GM18498 (cell line): ENCODE results near the gene CAD.

ENCODE experiments used
- ATAC-seq: cut with Tn5 transposase; IDR thresholded peaks from one replicate; pipeline ENCODE4 v1.9.1; 2021; ENCODE audit warnings: mild to moderate bottlenecking, moderate library complexity; ENCODE audit not compliant: unreplicated experiment

CAD gene

GRCh38 chr2:27275211-27276150 lies 58.3 kb downstream of the CAD start, which contains the start of gene DNAJC5G:
TSS of gene DNAJC5G (plus strand) at chr2:27275433. CDS start at chr2:27276729, 1,296 bp downstream.
- no peak for ATAC-seq

- ATAC-seq = no peak
Measured at GRCh38 chr2:27278010-27278409, 60.8 kb downstream of the CAD start.

- no peak for ATAC-seq
Measured at GRCh38 chr2:27280826-27281225, 63.7 kb downstream of the CAD start.

DNA sequence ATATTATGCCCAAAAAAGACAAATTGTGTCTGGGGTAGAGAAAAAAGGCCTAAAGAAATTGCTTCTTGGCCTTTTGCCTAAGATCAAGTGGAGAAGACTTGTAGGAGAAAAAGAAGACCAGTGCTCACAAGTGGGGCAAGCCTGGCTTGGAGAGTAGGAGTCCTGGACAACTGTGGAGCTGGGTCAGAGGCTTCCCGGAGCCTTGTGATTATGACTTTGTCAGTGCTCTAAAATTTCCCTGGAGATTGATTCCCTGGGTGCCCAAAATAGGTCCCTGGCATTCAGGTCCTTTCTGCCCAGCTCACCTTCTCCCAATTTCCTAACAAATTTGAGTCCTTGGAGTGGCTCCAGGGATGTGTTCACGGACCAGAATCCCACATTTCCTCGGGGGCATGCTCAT lies 64.3 kb downstream of the CAD start:
- ATAC-seq = no peak

- no peak for ATAC-seq
Measured at GRCh38 chr2:27281855-27282559, 64.8 kb downstream of the CAD start, which contains the start of gene TRIM54. TSS of gene TRIM54 (plus strand) at chr2:27282429. CDS start at chr2:27282732, 303 bp downstream.

- ATAC-seq = no peak
Measured at GRCh38 chr2:27282892-27283291, 65.7 kb downstream of the CAD start.

DNA sequence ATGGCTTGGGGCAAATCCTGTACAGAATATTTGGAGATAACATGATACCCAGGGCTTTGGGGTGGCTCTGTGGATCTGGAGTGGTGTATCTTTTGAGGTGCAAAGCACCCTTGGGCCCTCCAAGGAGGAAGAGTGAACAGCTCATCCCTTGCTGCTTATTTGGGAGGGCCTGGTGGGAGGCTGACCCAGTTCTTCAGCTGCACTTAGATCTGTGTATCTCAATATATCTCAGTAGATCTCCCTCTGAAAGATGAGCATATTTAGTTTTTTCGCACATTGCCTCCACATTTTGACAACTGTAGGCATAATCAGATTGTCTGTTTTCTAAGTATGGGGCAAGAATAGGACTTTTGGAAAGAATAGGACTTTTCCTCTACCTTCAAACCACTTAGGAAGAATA lies 67.8 kb downstream of the CAD start:
- ATAC-seq = no peak

DNA sequence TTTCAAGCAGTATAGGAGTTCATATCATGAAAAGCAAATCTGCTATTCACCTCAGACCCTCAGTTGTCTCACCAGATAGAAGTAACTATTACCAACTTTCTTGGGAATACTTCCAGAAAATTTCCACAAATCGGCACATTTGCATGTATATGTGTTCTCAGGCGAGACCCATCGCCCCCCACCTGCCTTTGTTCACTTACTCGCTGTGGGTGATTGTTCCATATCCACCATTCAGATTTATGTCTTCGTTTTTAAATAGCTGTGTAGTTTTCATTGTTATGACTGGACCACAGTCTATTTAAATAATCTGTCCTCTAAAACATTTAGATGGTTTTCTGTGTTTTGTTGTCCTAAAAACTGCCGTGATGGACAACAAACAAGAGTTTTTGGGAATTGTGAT lies 68.3 kb downstream of the CAD start:
- no peak for ATAC-seq

GRCh38 chr2:27288610-27289009 lies 71.4 kb downstream of the CAD start:
- no peak for ATAC-seq

DNA sequence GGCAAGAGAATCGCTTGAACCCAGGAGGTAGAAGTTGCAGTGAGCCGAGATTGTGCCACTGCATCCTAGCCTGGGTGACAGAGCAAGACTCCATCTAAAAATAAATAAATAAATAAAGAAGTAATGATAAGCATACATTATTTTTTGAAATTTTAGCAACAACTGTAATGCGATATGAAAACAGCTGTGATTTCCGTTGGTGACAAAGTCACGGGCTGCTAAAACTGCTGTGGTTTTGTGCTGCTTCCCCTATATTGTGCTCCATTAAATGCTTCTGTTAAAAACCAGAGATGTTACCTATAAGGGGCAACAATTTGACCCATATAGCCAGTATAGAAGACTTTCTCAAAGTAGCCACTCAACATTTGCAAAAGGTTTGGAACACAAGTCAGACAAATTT lies 73.4 kb downstream of the CAD start:
- no peak for ATAC-seq

DNA sequence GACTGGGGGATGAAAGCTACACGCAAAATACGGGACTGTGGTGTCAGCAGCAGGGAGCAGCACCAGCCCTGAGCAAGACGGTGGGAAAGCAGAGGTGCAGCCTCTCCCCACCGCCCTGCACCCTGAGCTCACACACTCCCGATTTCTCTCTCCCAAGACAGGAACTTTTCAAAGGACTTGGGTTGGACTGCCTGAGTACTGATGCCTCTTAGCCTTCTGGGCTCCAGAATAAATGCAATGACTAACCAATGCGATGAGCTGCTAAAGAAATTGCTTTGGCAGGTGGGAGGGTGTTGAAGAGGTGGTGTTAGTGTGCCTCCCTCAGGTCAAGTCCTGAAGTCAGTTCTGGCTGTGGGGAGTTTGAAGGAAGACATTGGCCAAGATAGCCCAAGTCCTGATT lies 74.7 kb downstream of the CAD start:
- ATAC-seq = no peak
